Osteocyte (in vitro differentiated cells): ENCODE results near the gene CNDP1. TPM values are rescaled to one million over a fixed set of nuclear protein-coding genes. Genes with fewer than 3 reads are reported as not detected.

Experiments used
- DNase-seq: peaks from one replicate; pipeline ENCODE4 v3.0.0; 2021; ENCODE audit warnings: mixed read lengths; ENCODE audit not compliant: unreplicated experiment; ENCODE audit errors: extremely low spot score
- H3K27ac Mint-ChIP-seq: one replicate; pipeline ENCODE4 v1.8.0; 2021; ENCODE audit warnings: mild to moderate bottlenecking, mixed read lengths; ENCODE audit not compliant: unreplicated experiment
- H3K27me3 Mint-ChIP-seq: one replicate; pipeline ENCODE4 v1.8.0; 2021; ENCODE audit warnings: mixed read lengths; ENCODE audit not compliant: unreplicated experiment
- H3K36me3 Mint-ChIP-seq: one replicate; pipeline ENCODE4 v1.8.0; 2021; ENCODE audit warnings: mixed read lengths; ENCODE audit not compliant: unreplicated experiment
- H3K4me1 Mint-ChIP-seq: one replicate; pipeline ENCODE4 v1.8.0; 2021; ENCODE audit warnings: mixed read lengths; ENCODE audit not compliant: unreplicated experiment
- H3K4me3 Mint-ChIP-seq: one replicate; pipeline ENCODE4 v1.8.0; 2021; ENCODE audit warnings: mild to moderate bottlenecking, moderate library complexity, mixed read lengths; ENCODE audit not compliant: unreplicated experiment
- H3K9me3 Mint-ChIP-seq: one replicate; pipeline ENCODE4 v1.8.0; 2021; ENCODE audit warnings: mixed read lengths; ENCODE audit not compliant: unreplicated experiment
- CTCF ChIP-seq: fragments of 200-600 bp; sonication (generic); IDR thresholded peaks from 2 replicates; pipeline ENCODE4 v1.5.0; 2021; ENCODE audit warnings: antibody characterized with exemption, mild to moderate bottlenecking, moderate library complexity
- total RNA-seq: library from RNA; stranded (reverse); gene quantifications from 2 replicates; pipeline ENCODE4 v1.2.1, GENCODE V29; 2021

The CNDP1 gene
- total RNA-seq, 1 donor from 2014 or later: not detected

DNA sequence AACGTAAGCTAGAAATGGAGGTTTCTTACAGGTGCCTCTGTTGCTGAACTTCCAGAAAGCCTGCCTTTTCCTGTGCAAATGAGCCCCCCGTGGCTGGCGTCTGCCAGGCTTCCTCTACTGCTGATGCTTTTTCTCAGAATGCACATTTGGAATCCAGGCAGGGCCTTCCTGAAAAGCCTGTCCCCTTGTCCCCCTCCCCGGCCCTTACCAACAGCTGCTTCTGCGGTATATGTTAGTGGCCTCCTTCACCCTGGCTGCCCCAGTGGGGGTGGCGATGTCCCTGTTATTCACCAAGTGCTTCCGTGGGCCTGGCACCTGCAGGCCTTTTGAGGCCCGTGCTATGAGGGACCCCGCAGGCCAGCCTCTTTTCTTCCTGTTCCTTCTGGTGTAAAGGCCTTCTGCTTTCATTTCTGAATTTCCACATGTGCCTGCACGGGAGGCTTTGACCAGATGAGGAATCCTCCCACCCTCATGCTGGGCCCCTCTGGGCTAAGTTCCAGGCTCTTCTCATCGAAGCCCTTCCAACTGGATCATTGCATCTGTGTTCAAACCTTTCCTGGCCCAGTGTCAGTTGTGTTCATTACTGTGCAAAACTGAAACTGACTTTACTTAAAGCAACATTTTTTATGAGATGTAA is 27.7 kb upstream of the CNDP1 start:
- Mint-ChIP-seq H3K9me3 (no peaks in the 10 kb centered on the region), H3K27me3 (no peaks in the 10 kb centered on the region), H3K36me3 (peaks cover 52% of the 10 kb centered on the region), H3K4me1 (no peaks in the 10 kb centered on the region), H3K27ac (no peak overlapping the region), H3K4me3 (no peak overlapping the region)
- no peak for DNase-seq
- TF ChIP-seq CTCF: no peak

GRCh38 chr18:74507097-74507881 is 27.0 kb upstream of the CNDP1 start:
- Mint-ChIP-seq H3K4me3 (no peak overlapping the region), H3K4me1 (no peaks in the 10 kb centered on the region), H3K27me3 (no peaks in the 10 kb centered on the region), H3K36me3 (peaks cover 56% of the 10 kb centered on the region), H3K9me3 (no peaks in the 10 kb centered on the region), H3K27ac (no peak overlapping the region)
- no peak for TF ChIP-seq CTCF
- DNase-seq: no peak

DNA sequence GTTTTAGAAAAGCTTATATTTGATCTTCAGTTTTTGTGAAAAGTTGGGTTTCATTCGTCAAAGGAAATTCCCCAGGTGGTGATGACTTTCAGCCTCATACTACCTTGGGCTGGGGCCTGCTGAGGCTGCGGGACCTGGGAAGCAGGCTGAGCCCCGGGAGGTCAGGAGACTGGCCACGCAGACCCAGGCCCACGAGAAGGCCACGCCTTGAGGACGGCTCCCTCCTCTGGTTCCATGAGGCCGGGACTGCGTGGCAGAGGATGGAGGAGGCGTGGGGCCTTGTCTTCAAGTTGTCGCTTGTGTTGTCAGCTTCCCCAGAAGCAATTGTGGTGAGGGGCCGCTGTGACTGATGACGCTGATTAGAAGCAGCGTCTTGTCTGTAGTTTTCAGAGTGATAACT is 26.4 kb upstream of the CNDP1 start:
- H3K27ac Mint-ChIP-seq: no peak overlapping the region
- H3K36me3 Mint-ChIP-seq: peaks cover 61% of the 10 kb centered on the region
- no peaks in the 10 kb centered on the region for H3K9me3 Mint-ChIP-seq
- TF ChIP-seq CTCF: no peak
- no peaks in the 10 kb centered on the region for H3K4me1 Mint-ChIP-seq
- no peak overlapping the region for H3K4me3 Mint-ChIP-seq
- no peak for DNase-seq
- H3K27me3 Mint-ChIP-seq: no peaks in the 10 kb centered on the region

DNA sequence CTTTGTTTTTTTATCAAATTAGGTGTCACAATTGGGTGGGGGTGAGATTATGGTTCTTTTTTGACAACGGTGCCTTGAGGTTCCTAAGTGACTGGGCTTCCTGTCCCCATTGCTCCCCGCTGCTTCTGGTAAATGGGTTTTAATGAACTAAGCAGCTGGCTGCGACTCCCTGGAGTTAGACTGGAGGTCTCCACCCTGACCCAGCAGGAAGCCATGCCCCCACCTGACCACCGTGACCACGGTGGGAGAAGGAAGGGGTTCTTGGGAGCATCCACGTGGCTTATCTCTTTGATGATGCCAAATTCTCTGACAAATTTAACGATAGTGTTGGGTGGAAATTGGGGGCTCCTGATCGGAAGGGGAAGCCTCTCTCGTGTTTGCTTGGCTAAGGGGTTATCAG is 25.9 kb upstream of the CNDP1 start:
- Mint-ChIP-seq H3K4me1 (no peaks in the 10 kb centered on the region), H3K9me3 (no peaks in the 10 kb centered on the region), H3K27me3 (no peaks in the 10 kb centered on the region), H3K4me3 (no peak overlapping the region), H3K27ac (no peak overlapping the region), H3K36me3 (peaks cover 58% of the 10 kb centered on the region)
- no peak for DNase-seq
- TF ChIP-seq CTCF: no peak

DNA sequence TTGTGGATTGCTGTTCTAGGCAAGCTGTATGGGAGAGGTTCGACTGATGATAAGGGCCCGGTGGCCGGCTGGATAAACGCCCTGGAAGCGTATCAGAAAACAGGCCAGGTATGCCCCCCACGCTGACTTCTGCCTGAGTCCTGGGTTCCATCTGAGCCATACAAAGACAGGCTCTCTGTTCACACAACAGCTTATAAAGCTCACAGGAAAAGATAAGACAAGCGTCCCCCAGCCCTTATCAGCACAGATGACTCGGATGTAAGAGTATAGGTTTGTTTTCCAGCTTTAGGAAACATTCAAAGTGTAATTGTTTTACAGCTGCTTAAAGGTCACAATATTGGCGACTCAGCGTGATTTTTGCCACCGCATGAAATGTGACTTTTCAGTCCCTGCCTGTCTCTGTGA is 25.5 kb upstream of the CNDP1 start:
- H3K27ac Mint-ChIP-seq: no peak overlapping the region
- TF ChIP-seq CTCF: no peak
- H3K36me3 Mint-ChIP-seq: peaks cover 55% of the 10 kb centered on the region
- DNase-seq: no peak
- H3K27me3 Mint-ChIP-seq: no peaks in the 10 kb centered on the region
- no peaks in the 10 kb centered on the region for H3K4me1 Mint-ChIP-seq
- no peak overlapping the region for H3K4me3 Mint-ChIP-seq
- no peaks in the 10 kb centered on the region for H3K9me3 Mint-ChIP-seq
